AG08395 (cell line): ENCODE measurements around the gene TRIM40.
"Not testable (repeated sequence)": the region's sequence is repeated elsewhere in the genome, so short reads cannot be mapped to it uniquely, and the experiment has no call there.

Source experiments
- DNase-seq: peaks from one replicate; pipeline ENCODE4 v3.0.0; 2012; ENCODE audit warnings: mixed read lengths, low spot score

TRIM40 gene

GRCh38 chr6:30113841-30114240, 22.1 kb upstream of the TRIM40 start:
- DNase-seq = no peak

GRCh38 chr6:30116724-30117123, 19.2 kb upstream of the TRIM40 start:
- no peak for DNase-seq

GRCh38 chr6:30118691-30119090, 17.2 kb upstream of the TRIM40 start:
- not testable (repeated sequence) for DNase-seq

- DNase-seq = no peak
Observed at GRCh38 chr6:30121446-30122366, 14.2 kb upstream of the TRIM40 start.

GRCh38 chr6:30122515-30122914, 13.4 kb upstream of the TRIM40 start:
- no peak for DNase-seq

GRCh38 chr6:30127238-30128093, 8.5 kb upstream of the TRIM40 start:
- DNase-seq = no peak

GRCh38 chr6:30129265-30130178, 6.4 kb upstream of the TRIM40 start:
- DNase-seq = no peak

GRCh38 chr6:30130179-30130679, 5.7 kb upstream of the TRIM40 start:
- no peak for DNase-seq

- DNase-seq = peak; percentile 88
Observed at GRCh38 chr6:30130887-30131862, 4.8 kb upstream of the TRIM40 start.

GRCh38 chr6:30131947-30132497, 3.9 kb upstream of the TRIM40 start:
- DNase-seq = no peak

GRCh38 chr6:30135147-30135546, 793 bp upstream of the TRIM40 start:
- no peak for DNase-seq

- no peak for DNase-seq
Observed at GRCh38 chr6:30136570-30137286, 788 bp downstream of the TRIM40 start.

GRCh38 chr6:30140240-30140639, 4.3 kb downstream of the TRIM40 start:
- DNase-seq = not testable (repeated sequence)

- DNase-seq = no peak
Observed at GRCh38 chr6:30142665-30143064, 6.7 kb downstream of the TRIM40 start.

- DNase-seq = no peak
Observed at GRCh38 chr6:30143780-30144179, 7.8 kb downstream of the TRIM40 start.

- DNase-seq = no peak
Observed at GRCh38 chr6:30144811-30145210, 8.9 kb downstream of the TRIM40 start.

GRCh38 chr6:30145818-30146217, 9.9 kb downstream of the TRIM40 start:
- no peak for DNase-seq

GRCh38 chr6:30147096-30147495, 11.2 kb downstream of the TRIM40 start:
- DNase-seq = no peak

GRCh38 chr6:30149234-30149633, 13.3 kb downstream of the TRIM40 start:
- DNase-seq = no peak
